Calu3 (cell line): ENCODE results near the gene COL15A1. TPM values are rescaled to one million over a fixed set of nuclear protein-coding genes. Genes with fewer than 3 reads are reported as not detected.

ENCODE experiments used
- BruUV-seq: library from RNA; stranded (reverse); fragments of 400-500 nt; replicated peaks from 2 replicates; lab custom pipeline; 2021; lab: Mats Ljungman, UMichigan
- CTCF ChIA-PET: fragments of 300-600 bp; sonication (Branson Sonifier 250); formaldehyde crosslinking; loops from one replicate; lab custom pipeline; 2022; ENCODE audit warnings: antibody characterized with exemption; lab: Charles Lee
- DNase-seq: peaks from one replicate; pipeline ENCODE4 v3.0.0; 2022
- H3K27ac Mint-ChIP-seq: one replicate; pipeline ENCODE4 v1.8.0; 2022; ENCODE audit warnings: mixed read lengths; ENCODE audit not compliant: unreplicated experiment
- H3K27me3 Mint-ChIP-seq: one replicate; pipeline ENCODE4 v1.8.0; 2022; ENCODE audit warnings: mixed read lengths; ENCODE audit not compliant: unreplicated experiment
- H3K36me3 Mint-ChIP-seq: one replicate; pipeline ENCODE4 v1.8.0; 2022; ENCODE audit warnings: mild to moderate bottlenecking, moderate library complexity, mixed read lengths; ENCODE audit not compliant: insufficient read depth, unreplicated experiment
- H3K4me1 Mint-ChIP-seq: one replicate; pipeline ENCODE4 v1.8.0; 2022; ENCODE audit warnings: mild to moderate bottlenecking, low read depth, mixed read lengths; ENCODE audit not compliant: unreplicated experiment
- H3K4me3 Mint-ChIP-seq: one replicate; pipeline ENCODE4 v1.8.0; 2022; ENCODE audit warnings: mild to moderate bottlenecking, low read depth, moderate library complexity, mixed read lengths; ENCODE audit not compliant: unreplicated experiment
- H3K9me3 Mint-ChIP-seq: one replicate; pipeline ENCODE4 v1.8.0; 2022; ENCODE audit warnings: low read depth, mixed read lengths; ENCODE audit not compliant: unreplicated experiment
- CTCF ChIP-seq: fragments of 200-600 bp; IDR thresholded peaks from one replicate; pipeline ENCODE4 v1.8.0; 2022; ENCODE audit warnings: antibody characterized with exemption; ENCODE audit not compliant: unreplicated experiment
- intact Hi-C: fragments of 100-400 bp; cut with micrococcal nuclease; formaldehyde crosslinking; loops from one replicate; pipeline ENCODE4 v1.10.0; 2022; ENCODE audit not compliant: unreplicated experiment
- total RNA-seq: library from RNA; stranded (reverse); gene quantifications from 2 replicates; pipeline ENCODE4 v1.2.3, GENCODE V29; 2022

Gene COL15A1
- total RNA-seq, 1 experiment from 2014 or later, result not detected

- CTCF ChIA-PET, result no interaction called here
- H3K4me1 Mint-ChIP-seq, result no peaks in the 10 kb centered on the region
- no peaks in the 10 kb centered on the region for H3K36me3 Mint-ChIP-seq
- TF ChIP-seq CTCF, result no peak
- no TSS peak for BruUV-seq
- intact Hi-C loops, result no loop called here
- DNase-seq, result no peak
- H3K27me3 Mint-ChIP-seq, result peaks cover 67% of the 10 kb centered on the region
- H3K27ac Mint-ChIP-seq, result no peak overlapping the region
- no peaks in the 10 kb centered on the region for H3K9me3 Mint-ChIP-seq
- H3K4me3 Mint-ChIP-seq, result no peak overlapping the region
These were observed 86.4 kb downstream of the COL15A1 start for GRCh38 chr9:99030092-99030511.

GRCh38 chr9:99030610-99031109 lies 87.0 kb downstream of the COL15A1 start:
- BruUV-seq, result no TSS peak
- CTCF ChIA-PET, result no interaction called here
- Mint-ChIP-seq H3K27me3 (peaks cover 70% of the 10 kb centered on the region), H3K4me3 (no peak overlapping the region), H3K9me3 (no peaks in the 10 kb centered on the region), H3K36me3 (no peaks in the 10 kb centered on the region), H3K27ac (no peak overlapping the region), H3K4me1 (no peaks in the 10 kb centered on the region)
- no peak for TF ChIP-seq CTCF
- intact Hi-C loops, result no loop called here
- no peak for DNase-seq

DNA sequence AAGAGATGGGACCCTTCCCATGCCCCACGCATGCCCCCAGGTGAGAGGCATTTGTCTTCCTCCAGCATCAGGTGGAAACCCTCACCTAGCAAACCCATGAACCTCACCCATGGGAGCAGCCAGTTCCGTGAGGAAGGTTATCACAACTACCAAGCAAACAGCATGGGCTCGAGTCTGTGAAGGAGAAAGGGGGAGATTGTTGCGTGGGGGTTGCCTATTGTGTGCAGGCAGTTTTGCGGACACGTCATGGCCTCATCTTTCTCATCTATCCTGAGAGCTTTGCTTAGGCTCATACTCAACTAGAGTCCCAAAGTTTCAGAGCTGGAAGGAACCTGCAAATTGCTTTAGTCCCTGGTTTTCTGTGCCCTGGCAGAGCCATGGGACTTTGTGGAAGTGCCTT lies 87.6 kb downstream of the COL15A1 start:
- Mint-ChIP-seq H3K27me3 (peaks cover 70% of the 10 kb centered on the region), H3K9me3 (no peaks in the 10 kb centered on the region), H3K4me3 (no peak overlapping the region), H3K36me3 (no peaks in the 10 kb centered on the region), H3K4me1 (no peaks in the 10 kb centered on the region), H3K27ac (no peak overlapping the region)
- CTCF ChIA-PET, result no interaction called here
- no TSS peak for BruUV-seq
- DNase-seq, result no peak
- intact Hi-C loops, result no loop called here
- no peak for TF ChIP-seq CTCF

- peaks cover 70% of the 10 kb centered on the region for H3K27me3 Mint-ChIP-seq
- CTCF ChIA-PET, result no interaction called here
- no peaks in the 10 kb centered on the region for H3K4me1 Mint-ChIP-seq
- no peak for TF ChIP-seq CTCF
- intact Hi-C loops, result no loop called here
- BruUV-seq, result no TSS peak
- no peaks in the 10 kb centered on the region for H3K36me3 Mint-ChIP-seq
- no peaks in the 10 kb centered on the region for H3K9me3 Mint-ChIP-seq
- no peak overlapping the region for H3K27ac Mint-ChIP-seq
- DNase-seq, result no peak
- no peak overlapping the region for H3K4me3 Mint-ChIP-seq
These were observed 88.3 kb downstream of the COL15A1 start for GRCh38 chr9:99031994-99032393.
